DND-41 (cell line): ENCODE data around the gene EXOC3.

ENCODE experiments used
- ATAC-seq: fragments of 200-7000 bp; cut with Tn5 transposase; 3 replicates; pipeline ENCODE4 v1.9.1; 2021; ENCODE audit warnings: low read depth; ENCODE audit not compliant: insufficient read depth
- DNase-seq: peaks from one replicate; pipeline ENCODE4 v3.0.0-alpha.2; 2020
- H2AFZ ChIP-seq: 2 replicates; pipeline ENCODE4 v1.6.0; 2012; ENCODE audit warnings: low read depth, low read length
- H3K27ac ChIP-seq: 2 replicates; pipeline ENCODE4 v1.5.1; 2012; ENCODE audit warnings: low read length, inconsistent platforms
- H3K27me3 ChIP-seq: fragments of 200-600 bp; sonication (generic); 2 replicates; pipeline ENCODE4 v1.6.0; 2012; ENCODE audit warnings: low read length, mild to moderate bottlenecking, inconsistent platforms; ENCODE audit not compliant: insufficient read depth, poor library complexity
- H3K36me3 ChIP-seq: 2 replicates; pipeline ENCODE4 v1.5.1; 2012; ENCODE audit warnings: low read length, inconsistent platforms; ENCODE audit not compliant: insufficient read depth
- H3K4me1 ChIP-seq: 2 replicates; pipeline ENCODE4 v1.5.1; 2012; ENCODE audit warnings: mild to moderate bottlenecking, low read length; ENCODE audit not compliant: insufficient read depth
- H3K4me2 ChIP-seq: 2 replicates; pipeline ENCODE4 v1.6.0; 2012; ENCODE audit warnings: mild to moderate bottlenecking, moderate library complexity, low read length, inconsistent platforms; ENCODE audit not compliant: insufficient read depth
- H3K4me3 ChIP-seq, 2 experiments: fragments of 200-600 bp in 1 of 2; shearing (Covaris generic) in 1 of 2; 2 replicates each; pipeline ENCODE4 v1.5.1; 2012 to 2016; ENCODE audit warnings: inconsistent platforms in 2 of 2, low read length in 2 of 2, mild to moderate bottlenecking in 2 of 2, low read depth in 1 of 2, moderate library complexity in 1 of 2
- H3K79me2 ChIP-seq: 2 replicates; pipeline ENCODE4 v1.6.0; 2012; ENCODE audit warnings: low read length, inconsistent platforms; ENCODE audit not compliant: insufficient read depth
- H3K9ac ChIP-seq: 2 replicates; pipeline ENCODE4 v1.6.0; 2012; ENCODE audit warnings: low read depth, mild to moderate bottlenecking, inconsistent platforms, low read length, moderate library complexity
- H3K9me3 ChIP-seq: 2 replicates; pipeline ENCODE4 v1.5.1; 2012; ENCODE audit warnings: low read length, moderate library complexity, mild to moderate bottlenecking, inconsistent platforms; ENCODE audit not compliant: insufficient read depth, severe bottlenecking
- H4K20me1 ChIP-seq: 2 replicates; pipeline ENCODE4 v1.6.0; 2012; ENCODE audit warnings: low read length; ENCODE audit not compliant: insufficient read depth
- EZH2 ChIP-seq: IDR thresholded peaks from 3 replicates; pipeline ENCODE4 v1.6.1; 2012; ENCODE audit warnings: borderline replicate concordance, low read depth, mild to moderate bottlenecking, moderate library complexity, low read length, inconsistent platforms; ENCODE audit not compliant: severe bottlenecking
- TF ChIP-seq, protein P1 (sequence below): IDR thresholded peaks from 2 replicates; pipeline ENCODE4 v1.5.1; 2012; ENCODE audit warnings: borderline replicate concordance, low read length, moderate library complexity, mild to moderate bottlenecking; ENCODE audit not compliant: poor library complexity, severe bottlenecking; ENCODE audit errors: extremely low read depth

EXOC3 gene

DNA sequence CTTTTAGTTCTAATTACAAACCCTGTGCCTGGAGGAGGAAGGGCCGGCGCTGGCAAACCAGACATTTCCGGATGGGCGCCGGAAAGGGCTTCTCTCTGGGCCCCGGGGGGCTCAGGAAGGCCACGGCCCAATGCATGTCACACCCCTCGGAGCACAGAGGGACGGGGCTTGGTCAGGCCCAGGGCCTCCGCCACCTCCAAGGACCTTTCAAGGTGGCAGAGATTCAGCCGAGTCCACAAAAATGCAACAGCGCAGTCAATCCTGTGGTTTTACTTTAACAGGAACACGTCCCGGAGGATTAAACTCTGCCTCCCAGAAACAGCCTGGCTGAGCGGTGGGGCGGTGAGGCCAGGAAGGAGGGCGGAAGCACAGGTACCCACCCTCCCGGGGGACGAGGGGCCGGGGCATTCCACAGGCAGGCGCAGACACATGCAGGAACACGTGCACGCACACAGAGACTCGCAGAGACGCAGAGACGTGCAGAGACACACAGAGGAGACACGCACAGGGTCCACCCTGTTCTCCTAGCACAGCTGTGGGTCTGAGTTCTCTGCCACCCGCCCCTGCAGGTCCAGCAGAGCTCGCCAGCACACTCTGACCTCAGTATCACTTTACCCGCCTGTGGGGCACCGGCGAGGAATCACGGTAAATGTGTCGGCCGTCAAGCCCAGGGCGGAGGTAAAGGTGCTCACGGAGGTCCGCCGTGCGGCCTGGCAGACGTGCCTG, 58.3 kb downstream of the EXOC3 start:
- no peak for DNase-seq
- Histone ChIP-seq H3K79me2 (no peaks in the 10 kb centered on the region), H3K36me3 (no peaks in the 10 kb centered on the region), H4K20me1 (no peaks in the 10 kb centered on the region), H3K9ac (no peak overlapping the region), H3K27me3 (no peaks in the 10 kb centered on the region), H3K4me3 (no peak overlapping the region), H3K4me1 (no peaks in the 10 kb centered on the region), H2AFZ (no peak overlapping the region), H3K9me3 (no peaks in the 10 kb centered on the region), H3K4me2 (no peak overlapping the region), H3K27ac (no peak overlapping the region)
- no peak for ATAC-seq
- TF ChIP-seq EZH2: no peak
- TF ChIP-seq, protein P1, sequence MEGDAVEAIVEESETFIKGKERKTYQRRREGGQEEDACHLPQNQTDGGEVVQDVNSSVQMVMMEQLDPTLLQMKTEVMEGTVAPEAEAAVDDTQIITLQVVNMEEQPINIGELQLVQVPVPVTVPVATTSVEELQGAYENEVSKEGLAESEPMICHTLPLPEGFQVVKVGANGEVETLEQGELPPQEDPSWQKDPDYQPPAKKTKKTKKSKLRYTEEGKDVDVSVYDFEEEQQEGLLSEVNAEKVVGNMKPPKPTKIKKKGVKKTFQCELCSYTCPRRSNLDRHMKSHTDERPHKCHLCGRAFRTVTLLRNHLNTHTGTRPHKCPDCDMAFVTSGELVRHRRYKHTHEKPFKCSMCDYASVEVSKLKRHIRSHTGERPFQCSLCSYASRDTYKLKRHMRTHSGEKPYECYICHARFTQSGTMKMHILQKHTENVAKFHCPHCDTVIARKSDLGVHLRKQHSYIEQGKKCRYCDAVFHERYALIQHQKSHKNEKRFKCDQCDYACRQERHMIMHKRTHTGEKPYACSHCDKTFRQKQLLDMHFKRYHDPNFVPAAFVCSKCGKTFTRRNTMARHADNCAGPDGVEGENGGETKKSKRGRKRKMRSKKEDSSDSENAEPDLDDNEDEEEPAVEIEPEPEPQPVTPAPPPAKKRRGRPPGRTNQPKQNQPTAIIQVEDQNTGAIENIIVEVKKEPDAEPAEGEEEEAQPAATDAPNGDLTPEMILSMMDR: no peak

DNA sequence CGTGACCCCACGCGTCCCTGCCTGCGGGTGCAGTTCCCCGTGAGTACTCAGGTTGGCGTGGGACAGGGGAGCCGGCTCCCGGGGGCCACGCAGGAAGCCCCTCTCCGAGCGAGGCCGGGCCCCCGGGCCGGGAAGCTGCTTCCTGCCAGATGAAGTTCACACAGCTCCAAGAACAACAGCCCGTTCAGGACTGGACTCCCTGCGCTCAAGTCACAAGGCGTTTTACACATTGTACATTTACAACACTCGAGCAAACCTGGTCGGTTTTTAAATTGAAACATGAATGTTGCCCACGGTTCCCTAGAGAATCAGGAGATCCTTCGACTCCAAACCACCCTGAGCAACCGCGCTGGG, 58.8 kb downstream of the EXOC3 start:
- no peak overlapping the region for H3K4me3 ChIP-seq
- H3K27me3 ChIP-seq: no peaks in the 10 kb centered on the region
- H3K4me2 ChIP-seq: no peak overlapping the region
- no peak for DNase-seq
- TF ChIP-seq, protein P1: no peak
- no peak for TF ChIP-seq EZH2
- no peak overlapping the region for H3K27ac ChIP-seq
- no peaks in the 10 kb centered on the region for H3K36me3 ChIP-seq
- H3K9me3 ChIP-seq: no peaks in the 10 kb centered on the region
- no peaks in the 10 kb centered on the region for H3K79me2 ChIP-seq
- H3K4me1 ChIP-seq: no peaks in the 10 kb centered on the region
- no peaks in the 10 kb centered on the region for H4K20me1 ChIP-seq
- H2AFZ ChIP-seq: no peak overlapping the region
- no peak for ATAC-seq
- H3K9ac ChIP-seq: no peak overlapping the region

DNA sequence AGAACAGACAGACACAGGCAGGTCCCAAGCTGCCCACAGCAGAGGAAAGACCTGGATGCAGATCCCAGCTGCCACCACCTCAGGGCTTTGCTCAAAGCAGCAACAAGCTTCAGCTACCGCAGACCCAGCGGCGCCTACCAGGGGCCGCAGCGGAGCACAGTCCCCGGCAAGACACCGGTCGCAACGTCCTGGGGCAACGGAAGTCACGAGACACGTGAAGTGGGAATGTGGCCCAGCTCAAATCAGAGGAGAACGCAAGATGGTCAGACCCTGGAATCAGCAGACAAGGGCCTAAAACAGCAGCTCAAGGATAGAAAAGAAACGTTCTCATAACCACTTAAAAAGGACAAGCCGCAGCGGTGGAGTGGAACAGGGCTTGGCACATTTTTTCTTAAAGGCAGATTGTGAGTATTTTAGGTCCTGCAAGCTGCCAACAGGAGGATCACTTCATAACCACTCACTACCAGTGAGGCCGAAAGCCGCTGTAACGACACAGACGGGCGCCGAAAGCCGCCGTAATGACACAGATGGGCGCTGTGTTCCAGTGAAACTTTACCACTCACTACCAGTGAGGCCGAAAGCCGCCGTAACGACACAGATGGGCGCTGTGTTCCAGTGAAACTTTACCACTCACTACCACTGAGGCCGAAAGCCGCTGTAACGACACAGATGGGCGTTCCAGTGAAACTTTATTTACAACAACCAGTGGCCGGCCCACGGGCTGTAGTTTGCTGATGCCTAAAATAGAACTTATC, 59.5 kb downstream of the EXOC3 start:
- no peaks in the 10 kb centered on the region for H3K36me3 ChIP-seq
- H2AFZ ChIP-seq: no peak overlapping the region
- H3K27me3 ChIP-seq: no peaks in the 10 kb centered on the region
- no peaks in the 10 kb centered on the region for H3K4me1 ChIP-seq
- H3K9ac ChIP-seq: no peak overlapping the region
- H3K4me2 ChIP-seq: no peak overlapping the region
- DNase-seq (no peak), ATAC-seq (no peak)
- H3K9me3 ChIP-seq: no peaks in the 10 kb centered on the region
- H3K79me2 ChIP-seq: no peaks in the 10 kb centered on the region
- H3K27ac ChIP-seq: no peak overlapping the region
- TF ChIP-seq, protein P1: no peak
- TF ChIP-seq EZH2: no peak
- no peak overlapping the region for H3K4me3 ChIP-seq
- no peaks in the 10 kb centered on the region for H4K20me1 ChIP-seq
